ENCODE measurements around the gene PDE6A. TPM values are rescaled to one million over a fixed set of nuclear protein-coding genes. Genes with fewer than 3 reads are reported as not detected.

The PDE6A gene
- total RNA-seq, 1 donor from 2014 or later, result 0.07 TPM

GRCh38 chr5:149809931-149810691 lies 134.5 kb downstream of the PDE6A start:
- Mint-ChIP-seq H3K27ac (peak overlapping the region; percentile 45), H3K27me3 (peaks cover 10% of the 10 kb centered on the region), H3K9me3 (ENCODE audit: low read depth) (no peaks in the 10 kb centered on the region)

GRCh38 chr5:149808264-149808982 lies 136.2 kb downstream of the PDE6A start:
- Mint-ChIP-seq H3K9me3 (ENCODE audit: low read depth) (no peaks in the 10 kb centered on the region), H3K27me3 (peaks cover 10% of the 10 kb centered on the region), H3K36me3 (ENCODE audit: insufficient read depth) (no peaks in the 10 kb centered on the region), H3K4me1 (ENCODE audit: low read depth) (no peaks in the 10 kb centered on the region), H3K27ac (no peak overlapping the region), H3K4me3 (ENCODE audit: low read depth) (no peak overlapping the region)
- no peak for TF ChIP-seq CTCF (IDR thresholded peaks at IDR 0.05; ENCODE audit: unreplicated experiment)
- no peak for DNase-seq (ENCODE audit: low spot score, unreplicated experiment)

More at GRCh38 chr5:149809931-149810691, 134.5 kb downstream of the PDE6A start:
- TF ChIP-seq CTCF (IDR thresholded peaks at IDR 0.05; ENCODE audit: unreplicated experiment), result no peak
- H3K4me1 Mint-ChIP-seq (ENCODE audit: low read depth), result no peaks in the 10 kb centered on the region
- no peak for DNase-seq (ENCODE audit: low spot score, unreplicated experiment)
- H3K4me3 Mint-ChIP-seq (ENCODE audit: low read depth), result no peak overlapping the region
- no peaks in the 10 kb centered on the region for H3K36me3 Mint-ChIP-seq (ENCODE audit: insufficient read depth)

Other genes with a start within 250 kb of the PDE6A start
- 0.24 and 0.44 TPM in 2 replicates for gene PPARGC1B, start 214.5 kb downstream of the PDE6A start, total RNA-seq
- gene SLC26A2, start 16.0 kb upstream of the PDE6A start, total RNA-seq, result 11.7 and 12.6 TPM in 2 replicates
- gene TIGD6, start 55.9 kb upstream of the PDE6A start, total RNA-seq, result 3.8 and 4.2 TPM in 2 replicates
- 39.9 and 42.3 TPM in 2 replicates for gene HMGXB3, start 55.9 kb upstream of the PDE6A start, total RNA-seq
- gene CSF1R, start 141.8 kb upstream of the PDE6A start, total RNA-seq, result not detected in 2 replicates
- gene PDGFRB, start 211.1 kb upstream of the PDE6A start, total RNA-seq, result 1.2 and 2.3 TPM in 2 replicates
- gene CDX1, start 222.0 kb upstream of the PDE6A start, total RNA-seq, result 0.31 and 0.43 TPM in 2 replicates
- gene SLC6A7, start 245.3 kb upstream of the PDE6A start, total RNA-seq, result not detected in 2 replicates